Activated CD4-positive, CD25-positive, alpha-beta regulatory T cell (primary cell): ENCODE measurements around the gene PRR35.

Experiments used
- DNase-seq, 4 experiments: peaks; one replicate each; lab custom pipeline; 2025; lab: John Stamatoyannopoulos, UW

Gene PRR35

DNA sequence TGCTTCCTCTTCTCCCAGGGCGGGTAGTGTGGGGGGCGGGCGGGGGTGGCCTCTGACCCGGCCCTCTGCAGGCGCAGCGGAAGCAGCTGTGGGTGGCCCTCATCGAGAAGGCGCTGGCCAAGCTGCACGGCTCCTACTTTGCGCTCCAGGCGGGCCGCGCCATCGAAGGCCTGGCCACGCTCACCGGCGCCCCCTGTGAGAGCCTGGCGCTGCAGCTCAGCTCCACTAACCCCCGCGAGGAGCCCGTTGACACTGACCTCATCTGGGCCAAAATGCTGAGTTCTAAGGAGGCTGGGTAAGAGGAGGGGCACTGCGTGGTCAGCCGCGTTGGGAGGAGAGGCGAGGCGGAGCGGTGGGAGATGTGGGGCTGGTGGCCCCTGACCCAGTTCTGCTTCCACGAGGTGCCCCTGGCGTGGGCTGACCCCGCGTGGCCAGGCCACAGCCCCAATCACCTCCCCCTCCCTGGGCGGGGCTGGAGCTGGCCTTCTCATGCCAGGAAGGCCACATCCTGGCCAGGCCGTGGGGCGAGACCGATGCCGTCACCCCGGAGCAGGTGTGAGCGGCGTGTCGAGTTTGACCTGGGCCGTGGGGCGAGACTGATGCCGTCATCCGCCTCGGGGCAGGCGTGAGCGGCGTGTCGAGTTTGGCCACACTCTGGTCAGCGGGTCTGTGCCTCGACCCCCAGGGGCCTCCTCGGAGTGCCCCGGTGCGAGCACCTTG lies 10.5 kb upstream of the PRR35 start:
- DNase-seq: no peak

DNA sequence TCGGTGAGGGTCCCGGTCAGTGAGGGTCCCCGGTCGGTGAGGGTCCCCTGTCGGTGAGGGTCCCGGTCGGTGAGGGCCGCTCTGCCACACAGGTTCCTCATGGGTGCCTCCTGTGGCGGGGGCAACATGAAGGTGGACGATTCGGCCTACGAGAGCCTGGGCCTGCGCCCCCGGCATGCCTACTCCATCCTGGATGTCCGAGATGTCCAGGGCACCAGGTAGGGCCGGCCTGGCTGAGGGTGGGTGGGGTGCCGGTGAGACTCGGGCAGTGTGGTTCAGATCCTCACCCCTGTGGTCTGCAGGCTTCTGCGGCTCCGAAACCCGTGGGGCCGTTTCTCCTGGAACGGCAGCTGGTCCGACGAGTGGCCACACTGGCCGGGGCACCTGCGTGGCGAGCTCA lies 9.0 kb upstream of the PRR35 start:
- DNase-seq: no peak

DNA sequence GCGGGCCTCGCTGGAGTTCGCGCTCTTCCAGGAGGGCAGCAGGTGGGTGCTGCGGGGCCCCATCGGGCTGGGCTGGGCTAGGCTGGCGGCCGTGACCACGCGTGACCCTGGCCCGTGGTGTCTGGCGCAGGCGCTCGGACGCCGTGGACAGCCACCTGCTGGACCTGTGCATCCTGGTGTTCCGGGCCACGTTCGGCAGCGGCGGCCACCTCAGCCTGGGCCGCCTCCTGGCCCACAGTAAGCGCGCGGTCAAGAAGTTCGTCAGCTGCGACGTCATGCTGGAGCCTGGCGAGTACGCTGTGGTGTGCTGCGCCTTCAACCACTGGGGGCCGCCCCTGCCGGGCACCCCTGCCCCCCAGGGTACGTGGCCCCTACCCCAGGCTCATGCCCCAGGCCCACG lies 8.0 kb upstream of the PRR35 start:
- no peak for DNase-seq

DNA sequence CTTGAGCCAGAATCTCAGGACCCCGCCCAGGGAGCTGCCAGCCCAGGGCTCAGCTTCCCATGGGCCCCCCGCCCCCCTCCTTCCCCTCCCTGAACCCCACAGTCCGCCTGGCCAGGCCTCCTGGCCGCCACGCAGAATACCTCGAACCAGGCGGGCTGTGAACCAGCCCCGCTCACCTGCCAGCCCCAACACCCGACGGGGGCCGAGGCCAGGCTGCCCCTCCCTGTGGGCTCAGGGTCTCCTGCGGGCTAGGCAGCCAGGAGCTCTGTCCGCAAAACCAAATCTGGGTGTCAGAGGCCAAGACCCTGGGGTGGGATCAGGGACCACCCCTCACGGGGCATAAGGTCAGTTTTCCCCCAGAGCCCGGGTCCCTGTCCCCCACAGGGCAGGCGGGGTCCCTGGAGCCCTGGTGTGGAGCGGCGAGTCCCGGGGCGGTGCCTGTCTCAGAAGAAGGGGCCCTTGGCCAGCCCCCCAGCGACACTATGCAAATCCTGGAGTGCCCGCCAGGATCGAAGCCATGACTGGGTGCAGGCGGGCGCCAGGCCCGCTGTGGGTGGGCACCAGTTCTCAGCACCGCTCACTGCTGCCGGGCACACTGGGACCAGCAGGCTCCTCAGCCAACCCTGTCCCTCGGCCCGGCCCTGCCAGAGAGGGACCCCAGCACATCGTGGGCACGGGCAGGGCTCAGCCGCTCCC lies 6.4 kb upstream of the PRR35 start:
- no peak for DNase-seq

DNA sequence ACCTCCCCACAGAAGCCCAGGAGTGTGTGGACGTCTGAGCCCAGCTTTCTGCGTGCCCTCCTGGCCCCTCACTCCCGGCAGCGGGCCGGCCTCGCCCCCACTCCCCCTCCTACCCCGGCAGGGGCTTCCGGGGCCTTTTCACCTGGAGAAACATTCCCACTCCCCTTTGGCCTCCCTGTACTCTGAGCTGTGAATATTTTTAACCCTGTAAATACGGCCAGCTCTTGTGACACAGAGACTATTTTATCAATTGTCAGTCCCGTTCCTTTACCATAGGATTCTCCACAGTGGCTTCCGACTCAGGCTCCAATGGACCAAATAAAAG lies 5.9 kb upstream of the PRR35 start:
- no peak for DNase-seq

DNA sequence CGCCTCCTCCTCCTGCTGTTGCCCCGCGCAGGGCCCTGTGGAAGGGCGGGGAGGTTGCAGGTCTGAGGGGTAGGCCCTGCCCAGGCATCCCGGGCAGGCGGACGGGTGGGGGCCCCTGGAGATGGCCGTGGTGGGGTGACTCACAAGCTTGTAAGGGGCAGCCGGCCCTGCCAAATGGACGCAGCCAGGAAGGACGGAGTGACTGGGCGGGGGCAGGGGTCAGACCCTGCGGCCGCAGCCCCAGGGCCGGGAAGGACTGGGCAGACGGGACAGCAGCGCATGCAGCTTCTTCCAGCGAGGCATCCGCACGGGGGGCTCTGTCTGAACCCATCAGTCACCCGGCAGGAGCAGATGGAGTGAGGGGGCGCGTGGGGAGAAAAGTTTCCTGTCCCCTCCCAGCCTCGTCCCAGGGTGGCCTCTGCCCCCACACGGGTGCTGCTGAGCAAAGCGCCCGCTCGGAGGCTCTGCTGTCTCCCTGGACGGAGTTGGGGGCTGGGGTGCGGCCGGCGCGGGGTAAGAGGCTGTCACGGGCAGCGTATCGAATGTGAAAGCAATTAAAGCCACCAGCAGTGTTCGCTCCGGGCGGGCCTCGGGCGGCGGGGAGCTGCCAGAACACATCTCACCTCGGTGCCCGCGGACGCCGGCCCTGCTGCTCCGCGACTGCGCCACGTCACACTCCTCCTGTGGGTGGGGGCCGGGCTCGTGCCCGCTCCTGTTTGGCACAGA lies 5.4 kb upstream of the PRR35 start:
- DNase-seq: no peak

DNA sequence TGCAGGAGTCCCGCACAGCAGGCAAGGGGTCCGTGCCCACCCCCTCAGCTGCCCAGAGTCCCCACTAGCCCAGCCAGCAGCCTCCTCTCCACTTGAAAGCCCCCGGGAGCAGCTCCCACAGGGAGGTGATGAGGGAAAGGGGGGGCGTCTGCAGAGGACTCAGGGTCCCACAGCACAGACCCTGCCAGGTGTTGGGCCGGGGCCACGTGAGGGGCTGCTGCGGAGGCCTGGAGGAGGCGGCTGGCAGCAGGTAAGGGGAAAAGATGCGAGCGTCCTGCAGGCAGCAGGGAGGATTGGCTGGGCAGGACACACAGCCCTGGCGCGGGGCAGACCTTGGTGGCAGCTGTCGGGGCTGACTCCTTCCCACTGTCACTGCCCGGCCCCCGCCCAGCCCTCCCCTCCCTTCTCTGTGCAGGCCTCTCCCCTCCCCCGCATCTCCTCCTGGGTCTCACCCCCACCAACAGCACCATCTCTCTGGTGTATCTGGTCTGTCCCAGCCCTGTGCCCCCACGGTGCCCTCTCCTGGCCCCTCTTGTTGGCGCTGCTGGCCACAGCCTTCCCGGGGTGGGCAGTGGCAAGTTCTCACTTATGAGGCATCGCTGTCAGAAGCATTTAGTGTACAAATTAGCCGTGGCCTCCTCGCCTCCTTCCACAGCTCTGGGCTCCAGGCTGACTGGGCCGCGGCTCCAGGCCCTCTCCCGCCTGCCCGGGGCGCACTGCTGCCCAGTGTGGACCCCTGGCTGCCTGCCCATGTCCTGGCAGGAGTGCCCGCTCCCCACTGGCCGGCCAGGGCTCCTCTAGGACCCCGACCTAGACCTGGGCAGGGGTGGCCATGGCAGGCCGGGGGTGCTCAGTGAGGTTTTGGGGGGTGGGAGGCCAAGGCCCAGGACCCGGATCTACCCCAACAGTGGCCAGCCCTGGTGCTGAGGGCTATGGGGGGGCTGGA lies 4.4 kb upstream of the PRR35 start:
- DNase-seq: no peak

DNA sequence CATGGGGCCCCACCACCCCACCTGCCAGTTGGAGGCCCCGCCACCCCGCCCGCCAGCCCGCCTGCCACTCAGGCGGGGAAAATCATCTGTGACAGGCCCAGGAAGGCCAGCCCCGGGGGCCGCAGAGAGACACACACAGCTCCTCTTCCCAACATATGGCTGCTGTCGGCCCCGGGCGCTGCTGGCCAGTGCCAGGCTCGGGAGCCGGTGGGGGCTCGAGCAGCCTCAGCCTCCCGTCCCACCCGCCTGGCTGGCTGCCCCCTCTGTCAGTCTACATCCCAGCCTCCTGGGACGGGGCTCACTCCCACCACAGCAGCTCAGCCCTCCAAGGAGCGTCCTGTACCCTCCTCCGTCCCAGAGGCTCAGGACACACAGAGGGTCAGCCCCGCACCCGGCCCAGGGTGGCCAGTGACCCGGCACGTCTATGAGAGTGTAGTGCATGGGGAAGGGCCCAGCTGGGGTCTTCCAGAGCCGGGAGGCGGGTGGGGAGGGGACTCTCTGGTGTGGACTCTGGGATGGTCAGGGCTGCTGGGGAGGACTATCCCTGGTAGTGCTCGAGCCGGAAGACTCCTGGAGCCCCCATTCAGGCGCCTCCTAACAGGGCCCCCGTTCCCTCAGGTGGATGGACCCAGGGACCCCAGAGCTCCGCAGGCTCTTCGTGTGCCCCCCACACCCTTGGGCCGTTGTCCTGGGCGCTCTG lies 3.6 kb upstream of the PRR35 start:
- DNase-seq: no peak

DNA sequence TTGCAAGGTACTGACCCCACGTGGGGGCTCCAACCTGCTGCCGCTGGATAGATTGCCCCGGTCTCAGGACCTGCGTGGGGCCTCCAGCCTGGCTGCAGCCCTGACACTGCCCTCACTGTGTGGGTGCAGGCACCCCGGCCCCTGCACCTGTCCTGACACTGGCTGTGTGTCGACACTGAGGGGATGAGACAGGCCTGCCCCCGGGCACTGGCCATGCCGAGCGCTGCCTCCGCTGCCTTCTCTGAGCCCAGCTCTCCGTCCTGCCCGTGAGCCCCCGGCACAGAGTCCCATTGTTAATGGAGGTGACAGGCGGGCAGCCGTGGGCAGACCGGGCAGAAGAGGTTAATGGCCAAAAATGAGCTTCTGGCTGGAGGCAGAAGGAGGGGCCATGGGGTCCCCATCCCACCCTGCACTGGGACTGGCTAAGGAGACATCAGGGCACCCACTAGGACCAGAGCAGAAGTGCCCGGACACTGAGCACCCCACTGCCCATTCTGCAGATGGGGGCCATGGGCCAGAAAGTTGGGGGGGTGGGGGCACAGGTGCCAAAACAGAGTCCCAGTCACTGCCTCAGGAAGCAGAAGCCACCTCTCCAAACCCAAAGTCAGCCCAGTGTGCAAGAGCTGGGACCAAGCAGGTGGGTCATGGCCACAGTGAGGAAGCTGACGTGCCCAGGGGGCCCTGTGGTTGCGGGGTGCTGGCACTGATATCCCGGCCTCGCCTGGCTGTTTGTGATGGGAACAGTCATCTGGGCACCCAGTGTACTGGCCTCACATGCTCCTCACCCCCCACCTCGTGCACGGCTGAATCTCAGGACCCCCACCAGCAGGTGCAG lies 2.5 kb upstream of the PRR35 start:
- DNase-seq: no peak

DNA sequence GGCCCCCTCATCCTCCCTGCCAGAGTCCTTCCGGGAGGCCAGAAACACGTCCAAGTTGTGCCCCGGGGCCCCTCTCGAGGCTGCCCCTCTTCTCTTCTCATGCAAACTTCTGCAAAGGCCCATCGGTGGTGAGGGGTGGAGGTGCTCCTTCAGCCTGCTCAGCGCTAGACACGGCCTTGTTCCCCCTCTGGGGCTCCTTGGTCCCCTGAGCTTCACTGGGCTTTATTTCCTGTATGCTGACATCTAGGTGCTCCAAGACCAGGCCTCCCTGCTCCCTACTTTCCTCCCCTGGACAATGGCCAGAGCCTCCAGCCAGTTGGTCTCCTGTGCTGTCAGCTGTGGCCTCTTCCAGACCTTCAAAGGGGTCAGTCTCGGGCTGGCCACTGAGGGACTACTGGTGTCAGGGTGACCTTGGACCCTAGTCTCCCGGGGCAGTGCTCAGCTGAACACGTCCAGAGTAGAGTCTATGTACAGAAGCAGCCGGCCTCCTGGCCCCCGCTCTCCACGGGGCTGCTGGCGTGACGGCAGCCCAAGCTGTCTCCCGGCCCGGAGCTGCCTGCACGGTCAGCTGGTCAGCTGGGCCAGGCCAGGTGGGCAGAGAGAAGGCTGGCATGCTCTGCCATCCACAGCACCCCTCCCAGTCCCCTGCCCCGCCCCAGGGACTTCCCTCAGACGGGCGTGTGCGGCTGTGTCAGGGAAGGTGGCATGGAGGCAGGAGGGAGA lies 1.7 kb upstream of the PRR35 start:
- DNase-seq: no peak

DNA sequence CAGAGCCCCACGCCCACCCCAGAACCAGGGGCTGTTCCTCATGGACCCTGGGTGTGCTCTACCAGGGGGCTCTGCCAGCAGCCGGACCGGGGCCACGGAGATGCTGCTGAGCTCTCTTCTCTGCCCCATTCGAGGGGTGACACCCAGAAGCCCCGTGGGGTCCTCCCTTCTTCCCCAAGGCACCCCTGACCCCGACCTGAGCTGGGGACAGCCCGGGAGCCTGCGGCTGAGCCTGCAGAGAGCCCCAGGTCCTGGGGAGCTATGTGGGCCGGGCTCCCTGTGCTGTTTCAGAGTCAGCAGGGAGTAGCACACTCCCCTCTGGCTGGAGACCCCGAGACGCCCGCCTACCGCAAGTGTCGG lies 1.2 kb upstream of the PRR35 start:
- no peak for DNase-seq

DNA sequence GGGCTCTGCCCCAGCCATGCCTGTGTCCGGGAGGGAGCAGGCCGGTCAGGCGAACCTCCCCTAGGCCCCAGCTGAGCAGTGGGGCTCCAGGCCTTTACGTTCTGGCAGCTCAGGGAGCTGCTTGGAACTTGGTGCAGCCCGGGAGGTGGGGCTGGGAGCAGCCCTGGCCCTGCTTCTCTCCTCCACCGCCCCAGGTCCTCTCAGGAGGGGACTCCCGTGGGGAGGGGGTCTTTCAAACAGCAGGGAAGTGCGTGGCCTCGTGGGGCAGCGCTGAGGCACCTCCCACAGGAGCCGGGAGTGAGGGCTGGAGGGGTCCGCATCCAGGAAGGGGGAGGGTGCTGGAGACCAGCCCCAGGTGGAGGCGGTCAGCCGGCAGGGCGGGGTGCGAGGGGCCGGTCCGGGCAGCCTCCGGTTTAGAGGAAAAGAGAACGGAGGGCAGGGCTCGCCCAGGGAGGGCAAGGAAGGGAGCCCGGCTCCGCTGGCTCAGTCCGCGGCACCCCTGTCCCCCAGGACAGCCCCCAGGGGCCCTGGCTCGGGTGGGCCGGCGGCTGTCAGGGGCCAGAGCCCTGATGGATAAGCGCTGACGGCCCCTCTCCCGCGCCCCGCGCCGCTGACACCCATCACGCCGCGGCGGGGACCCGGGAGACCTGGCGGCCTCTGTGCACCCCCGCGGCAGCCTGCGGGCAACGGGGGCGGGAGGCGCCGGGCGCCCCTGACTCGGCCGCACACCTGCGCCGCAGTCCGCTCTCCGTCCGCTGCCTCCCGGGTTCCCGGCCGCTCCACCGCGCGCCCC lies 587 bp upstream of the PRR35 start:
- DNase-seq: no peak

DNA sequence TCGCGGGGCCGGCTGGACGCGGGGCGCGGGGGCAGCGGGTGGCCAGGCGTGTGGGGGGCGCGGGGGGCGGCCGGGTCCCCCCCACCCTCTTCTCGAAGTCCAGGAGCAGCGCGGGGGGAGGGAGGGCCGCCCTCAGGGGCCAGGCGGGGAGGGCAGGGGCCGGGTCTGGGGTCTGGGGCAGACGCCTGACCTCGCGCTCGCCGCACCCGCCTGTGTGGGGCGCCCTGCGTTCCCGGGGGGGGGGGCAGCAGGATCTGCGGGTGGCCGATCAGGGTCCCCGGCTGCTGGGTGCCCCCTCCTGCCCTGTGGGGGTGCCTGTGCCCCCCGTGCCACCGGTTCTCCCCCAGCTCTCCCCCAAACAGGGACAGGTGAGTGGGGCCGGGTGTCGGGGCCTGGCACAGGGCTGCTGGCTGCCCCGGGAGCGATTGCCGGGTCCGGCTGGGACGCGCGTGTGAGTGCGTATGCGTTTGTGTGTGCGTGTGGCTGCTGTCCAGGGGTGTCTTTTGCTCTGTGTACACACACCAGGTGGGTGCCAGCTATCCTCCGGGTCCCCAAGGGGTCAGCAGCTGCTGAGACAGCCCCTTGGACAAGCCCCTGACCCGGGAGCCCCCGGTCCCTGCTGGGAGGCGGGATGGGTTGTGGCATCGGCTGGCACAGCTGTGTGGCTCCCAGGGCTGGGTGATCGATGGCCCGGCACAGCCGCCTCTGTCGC lies 663 bp downstream of the PRR35 start:
- DNase-seq: no peak

DNA sequence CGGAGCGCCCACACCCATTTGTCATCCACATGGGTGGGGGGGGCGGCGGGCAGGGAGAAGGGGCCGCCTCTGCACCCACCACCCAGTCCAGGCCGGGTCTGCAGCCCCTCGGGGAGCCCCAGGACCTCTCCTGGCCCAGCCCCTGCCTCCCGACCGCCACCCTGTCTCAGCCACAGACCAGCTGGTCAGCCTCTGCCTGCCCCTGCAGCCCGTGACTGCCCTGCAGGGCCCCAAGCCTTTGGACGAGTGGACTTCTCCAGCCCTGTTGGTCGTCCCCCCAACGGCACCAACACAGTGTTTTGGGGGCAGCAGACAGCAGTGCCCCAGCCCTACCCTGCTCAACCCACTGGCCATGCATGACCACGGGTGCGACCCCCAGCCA lies 1.2 kb downstream of the PRR35 start:
- no peak for DNase-seq

DNA sequence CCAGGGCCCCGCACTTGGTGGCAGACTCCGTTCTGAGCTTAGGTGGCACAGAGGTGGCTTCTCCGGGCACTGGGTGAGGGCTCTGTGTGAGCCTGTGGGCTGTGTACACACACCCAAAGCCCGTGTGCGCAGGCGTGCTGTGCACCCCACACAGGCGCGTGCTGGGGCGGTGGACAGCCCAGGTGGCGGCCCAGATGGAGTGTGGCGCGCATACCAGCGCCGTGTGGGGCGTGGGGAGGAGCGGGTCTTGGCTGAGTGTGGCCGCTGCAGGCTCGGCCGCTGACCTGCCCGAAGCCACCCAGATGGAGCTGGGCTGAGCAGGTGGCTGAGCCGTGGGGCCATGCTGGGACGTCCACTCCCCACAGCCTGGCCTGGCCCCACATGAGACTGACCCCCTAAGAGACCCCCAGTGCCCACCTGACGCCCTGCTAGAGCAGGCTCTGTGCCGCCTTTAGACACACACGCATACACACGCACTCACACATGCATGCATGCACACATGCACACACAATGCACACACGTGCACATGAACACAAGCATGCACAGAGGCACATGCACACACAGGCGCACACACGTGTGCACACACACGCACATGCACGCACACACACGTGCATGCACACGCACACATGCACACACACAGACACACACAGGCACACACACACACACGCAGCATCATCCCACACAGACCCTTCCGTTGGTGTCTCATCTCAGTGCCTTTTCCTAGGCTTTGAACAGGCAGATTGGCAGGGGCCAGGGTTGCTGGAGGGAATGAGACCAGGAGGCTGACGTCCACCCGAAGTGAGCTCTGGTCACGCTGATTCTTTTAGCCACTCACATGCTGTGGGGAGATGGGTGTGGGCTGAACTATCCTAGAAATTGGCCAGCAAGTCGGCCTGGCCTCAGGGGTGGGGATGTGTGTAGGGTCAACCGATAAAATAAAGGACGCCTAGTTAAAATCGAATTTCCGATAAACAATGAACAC lies 2.1 kb downstream of the PRR35 start:
- no peak for DNase-seq

DNA sequence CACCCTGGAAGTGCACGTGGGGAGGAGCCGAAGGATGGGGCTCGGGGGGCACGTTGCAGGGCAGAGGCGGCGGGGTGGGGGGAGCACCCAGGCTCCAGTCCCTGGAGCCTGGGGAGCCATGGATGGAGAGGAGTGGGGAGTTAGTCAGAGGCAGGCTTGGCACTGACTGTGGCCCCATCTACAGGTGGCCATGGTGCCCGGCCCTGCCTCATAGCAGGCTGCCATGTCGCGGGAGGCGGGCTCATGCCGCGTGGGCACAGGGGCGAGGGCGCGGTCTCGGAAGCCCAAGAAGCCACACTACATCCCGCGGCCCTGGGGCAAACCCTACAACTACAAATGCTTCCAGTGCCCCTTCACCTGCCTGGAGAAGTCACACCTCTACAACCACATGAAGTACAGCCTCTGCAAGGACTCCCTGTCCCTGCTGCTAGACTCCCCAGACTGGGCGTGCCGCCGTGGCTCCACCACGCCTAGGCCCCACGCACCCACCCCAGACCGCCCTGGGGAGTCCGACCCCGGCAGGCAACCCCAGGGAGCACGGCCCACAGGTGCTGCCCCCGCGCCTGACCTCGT lies 3.0 kb downstream of the PRR35 start:
- DNase-seq: no peak
